ENCODE results near the gene ERF.

GRCh38 chr19:42295342-42295741 lies 40.4 kb upstream of the ERF start:
- TF ChIP-seq CTCF (IDR thresholded peaks at IDR 0.05; ENCODE audit: poor library complexity) = no peak
- no peak for TF ChIP-seq EZH2 (IDR thresholded peaks at IDR 0.05; ENCODE audit: borderline replicate concordance)
